Thyroid gland (tissue), 4 donors: Measurements from ENCODE around the gene SCP2. TPM values are rescaled to one million over a fixed set of nuclear protein-coding genes. Genes with fewer than 3 reads are reported as not detected.

Experiments
- DNase-seq, 2 donors: peaks; one replicate each; pipeline ENCODE4 v3.0.0-alpha.2; 2019
- H3K27ac ChIP-seq, 3 donors: fragments of 200-600 bp; sonication (generic); 1 replicate in 2 of 3; 2 replicates in 1 of 3; pipeline ENCODE4 v1.5.1; 2016 to 2019; ENCODE audit warnings: mild to moderate bottlenecking in 1 of 3, moderate library complexity in 1 of 3
- H3K27me3 ChIP-seq: fragments of 200-600 bp; sonication (generic); one replicate; pipeline ENCODE4 v1.5.1; 2019
- H3K36me3 ChIP-seq, 2 donors: fragments of 200-600 bp; sonication (generic); one replicate each; pipeline ENCODE4 v1.5.1; 2016 to 2019
- H3K4me1 ChIP-seq, 2 donors: fragments of 200-600 bp; sonication (generic); one replicate each; pipeline ENCODE4 v1.5.1; 2017 to 2019
- H3K4me3 ChIP-seq, 3 donors: fragments of 200-600 bp; sonication (generic); replicated peaks in 1 of 3; 1 replicate in 2 of 3; 2 replicates in 1 of 3; pipeline ENCODE4 v1.5.1; 2016; ENCODE audit warnings: mild to moderate bottlenecking in 1 of 3
- H3K9me3 ChIP-seq: fragments of 200-600 bp; sonication (generic); one replicate; pipeline ENCODE4 v1.5.1; 2017
- CTCF ChIP-seq, 6 experiments: fragments of 200-600 bp in 3 of 6; fragments of 450-650 bp in 3 of 6; sonication (generic) in 3 of 6; IDR thresholded peaks; one replicate each; pipeline ENCODE4 v1.5.1; 2016 to 2019; ENCODE audit warnings: antibody characterized with exemption in 6 of 6, mild to moderate bottlenecking in 2 of 6, inconsistent platforms in 1 of 6, moderate library complexity in 1 of 6
- POLR2A ChIP-seq, 2 donors: fragments of 450-650 bp; IDR thresholded peaks; one replicate each; pipeline ENCODE4 v1.6.1; 2017; ENCODE audit warnings: antibody characterized with exemption in 2 of 2, mild to moderate bottlenecking in 2 of 2, moderate library complexity in 1 of 2
- WGBS, 2 donors: methylation state at CpG; one replicate each; pipeline ENCODE4 v1.1.5; 2017; 5-methylcytosine and 5-hydroxymethylcytosine counted together
- intact Hi-C: fragments of 100-400 bp; cut with DNase I; formaldehyde crosslinking; loops from one replicate; pipeline ENCODE4 v1.15.1; 2023
- total RNA-seq, 4 donors: library from RNA; depleted of rRNA; stranded (reverse); fragments of >200 nt; gene quantifications; one replicate each; pipeline ENCODE4 v1.2.3, GENCODE V29; 2016

The SCP2 gene
- total RNA-seq, 4 donors from 2014 or later: 114 to 181 (median 164) TPM

GRCh38 chr1:53024117-53024516 is 97.0 kb downstream of the SCP2 start:
- H3K4me1 ChIP-seq: peaks cover 0 to 10% of the 10 kb centered on the region in 2 donors
- H3K9me3 ChIP-seq: no peaks in the 10 kb centered on the region
- no peak overlapping the region for H3K4me3 ChIP-seq
- DNase-seq: no peak
- H3K27ac ChIP-seq: no peak overlapping the region
- TF ChIP-seq CTCF (IDR thresholded peaks at IDR 0.05) (no peak), POLR2A (IDR thresholded peaks at IDR 0.05) (no peak)
- intact Hi-C loops: no loop called here
- no peaks in the 10 kb centered on the region for H3K27me3 ChIP-seq
- no peaks in the 10 kb centered on the region for H3K36me3 ChIP-seq

GRCh38 chr1:53025034-53025768 is 98.1 kb downstream of the SCP2 start:
- TF ChIP-seq CTCF (IDR thresholded peaks at IDR 0.05): no peak
- no peak for TF ChIP-seq POLR2A (IDR thresholded peaks at IDR 0.05)
- Histone ChIP-seq H3K9me3 (no peaks in the 10 kb centered on the region), H3K4me1 (peaks cover 0 to 10% of the 10 kb centered on the region in 2 donors), H3K27ac (peak overlapping the region in 2 of 3 donors; percentile 34 to 52), H3K27me3 (no peaks in the 10 kb centered on the region), H3K36me3 (peaks cover 0 to 7% of the 10 kb centered on the region in 2 donors), H3K4me3 (no peak overlapping the region)
- peak; percentile 6 to 17 for DNase-seq
- WGBS, 2 donors: 66 to 68% methylated on average over 2 of the region's 2 CpGs
- intact Hi-C loops: no loop called here

GRCh38 chr1:53025769-53026112 is 98.7 kb downstream of the SCP2 start:
- no peak overlapping the region for H3K4me3 ChIP-seq
- H3K9me3 ChIP-seq: no peaks in the 10 kb centered on the region
- no peaks in the 10 kb centered on the region for H3K27me3 ChIP-seq
- no peak for DNase-seq
- H3K4me1 ChIP-seq: peaks cover 0 to 10% of the 10 kb centered on the region in 2 donors
- TF ChIP-seq POLR2A (IDR thresholded peaks at IDR 0.05): no peak
- H3K27ac ChIP-seq: peak overlapping the region in 2 of 3 donors; percentile 34 to 52
- peaks cover 0 to 7% of the 10 kb centered on the region in 2 donors for H3K36me3 ChIP-seq
- WGBS, 2 donors: 54 to 88% methylated on average over 2 of the region's 2 CpGs
- intact Hi-C loops: no loop called here

GRCh38 chr1:53026254-53026653 is 99.2 kb downstream of the SCP2 start:
- WGBS, 2 donors: 77 to 83% methylated on average over 2 of the region's 2 CpGs
- Histone ChIP-seq H3K4me1 (peaks cover 3 to 10% of the 10 kb centered on the region in 2 donors), H3K36me3 (peaks cover 0 to 7% of the 10 kb centered on the region in 2 donors), H3K27me3 (no peaks in the 10 kb centered on the region), H3K9me3 (no peaks in the 10 kb centered on the region), H3K27ac (peak overlapping the region in 1 of 3 donors; percentile 7), H3K4me3 (no peak overlapping the region)
- intact Hi-C loops: no loop called here
- TF ChIP-seq POLR2A (IDR thresholded peaks at IDR 0.05): no peak
- TF ChIP-seq CTCF (IDR thresholded peaks at IDR 0.05): no peak
- no peak for DNase-seq

- DNase-seq: no peak
- 25 to 39% methylated on average over 1 of the region's 1 CpG for WGBS, 2 donors
- H3K4me3 ChIP-seq: no peak overlapping the region
- TF ChIP-seq POLR2A (IDR thresholded peaks at IDR 0.05) (no peak), CTCF (IDR thresholded peaks at IDR 0.05) (no peak)
- H3K4me1 ChIP-seq: peaks cover 5 to 9% of the 10 kb centered on the region in 2 donors
- intact Hi-C loops: no loop called here
- H3K36me3 ChIP-seq: peaks cover 0 to 7% of the 10 kb centered on the region in 2 donors
- no peaks in the 10 kb centered on the region for H3K27me3 ChIP-seq
- H3K9me3 ChIP-seq: no peaks in the 10 kb centered on the region
- no peak overlapping the region for H3K27ac ChIP-seq
These were observed 104.7 kb downstream of the SCP2 start for GRCh38 chr1:53031732-53032131.
